HG02981 (cell line): Measurements from ENCODE around the gene GOSR2.
"Not testable (repeated sequence)": the region's sequence is repeated elsewhere in the genome, so short reads cannot be mapped to it uniquely, and the experiment has no call there.

ENCODE experiments used
- ATAC-seq: cut with Tn5 transposase; IDR thresholded peaks from one replicate; pipeline ENCODE4 v1.9.1; 2021; ENCODE audit warnings: mild to moderate bottlenecking, moderate library complexity; ENCODE audit not compliant: unreplicated experiment

GOSR2 gene

GRCh38 chr17:46984892-46985291, 61.9 kb downstream of the GOSR2 start:
- no peak for ATAC-seq

DNA sequence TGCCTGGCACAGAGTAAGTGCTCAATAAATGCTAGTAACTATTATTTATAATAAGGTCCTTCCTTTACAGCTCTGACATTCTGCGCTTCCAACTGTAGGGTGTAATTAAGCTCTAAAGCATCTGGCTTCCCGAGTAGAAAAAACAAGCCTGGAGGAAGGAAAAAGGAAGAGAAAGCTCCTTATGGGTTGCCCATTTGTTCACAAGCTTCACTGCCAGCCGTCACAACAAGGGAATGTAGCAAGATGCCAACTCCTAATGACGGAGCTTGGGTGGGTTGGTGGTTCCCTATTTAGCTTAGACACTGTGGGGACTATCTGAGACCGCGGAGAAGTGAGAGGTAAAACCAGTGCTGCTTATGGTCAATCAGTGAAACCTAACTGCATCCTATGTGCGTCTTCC, 63.4 kb downstream of the GOSR2 start:
- no peak for ATAC-seq

DNA sequence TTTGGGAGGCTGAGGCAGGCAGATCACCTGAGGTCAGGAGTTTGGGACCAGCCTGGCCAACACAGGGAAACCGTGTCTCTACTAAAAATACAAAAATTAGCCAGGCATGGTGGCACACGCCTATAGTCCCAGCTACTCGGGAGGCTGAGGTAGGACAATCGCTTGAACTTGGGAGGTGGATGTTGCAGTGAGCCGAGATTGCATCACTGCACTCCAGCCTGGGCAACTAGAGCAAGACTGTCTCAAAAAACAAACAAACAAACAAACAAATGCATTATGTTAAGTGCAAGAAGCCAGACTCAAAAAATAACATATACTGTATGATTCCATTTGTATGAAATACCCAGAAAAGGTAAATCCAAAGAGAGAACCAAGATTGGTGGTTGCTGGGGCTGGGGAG, 65.0 kb downstream of the GOSR2 start:
- ATAC-seq = not testable (repeated sequence)

DNA sequence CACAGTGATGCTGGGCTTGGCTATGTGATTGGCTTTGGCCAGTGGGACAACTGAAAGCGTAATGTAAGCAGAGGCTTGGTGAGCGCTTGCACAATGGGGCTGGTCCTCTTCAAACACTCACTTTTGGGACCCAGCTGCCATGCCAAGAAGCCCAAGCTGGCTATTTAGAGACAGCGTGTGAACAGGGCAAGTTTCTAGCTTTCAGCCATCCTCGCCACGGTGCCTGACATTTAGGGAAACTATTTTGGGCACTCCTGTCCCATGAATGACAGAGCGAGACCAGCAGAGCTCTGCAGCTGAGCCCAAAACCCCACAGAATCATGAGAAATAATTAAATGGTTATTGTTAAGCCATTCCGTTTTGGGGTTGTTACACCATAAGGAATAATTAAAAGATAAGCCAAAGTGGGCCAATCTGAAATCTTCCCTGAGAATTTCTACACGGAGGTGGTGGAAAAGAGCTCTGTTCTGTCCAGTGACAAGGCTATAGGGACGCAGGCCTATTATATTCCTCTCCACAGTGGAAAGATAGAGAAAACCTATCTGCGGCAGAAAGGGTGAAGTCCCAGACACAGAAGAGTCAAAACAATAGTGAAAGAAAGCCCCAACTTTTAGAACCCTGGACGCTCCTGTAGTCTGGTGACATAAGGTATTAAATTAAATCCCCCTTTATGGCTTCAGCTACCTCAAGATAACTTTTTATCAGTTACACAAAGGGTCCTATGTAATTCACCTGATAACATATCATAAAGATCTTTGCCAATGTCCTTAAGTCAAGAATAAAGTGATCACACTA, 66.9 kb downstream of the GOSR2 start:
- no peak for ATAC-seq

GRCh38 chr17:46991617-46992016, 68.7 kb downstream of the GOSR2 start:
- no peak for ATAC-seq
